RPMI7951 (cell line): ENCODE data around the gene C8A. TPM values are rescaled to one million over a fixed set of nuclear protein-coding genes. Genes with fewer than 3 reads are reported as not detected.

Experiments
- DNase-seq: peaks from one replicate; pipeline ENCODE4 v3.0.0-alpha.2; 2012; ENCODE audit warnings: low read depth
- total RNA-seq: library from RNA; depleted of rRNA; stranded (reverse); fragments of >200 nt; shearing (Covaris generic); gene quantifications from 2 replicates; pipeline ENCODE4 v1.2.3, GENCODE V29; 2014; rRNA removed

C8A gene
- total RNA-seq, 1 experiment from 2014 or later, result not detected

GRCh38 chr1:56967355-56967754 is 112.8 kb downstream of the C8A start:
- no peak for DNase-seq

Other genes starting within 250 kb of the C8A start
- 0.84 and 0.88 TPM in 2 replicates for gene PRKAA2, start 209.5 kb upstream of the C8A start, total RNA-seq
- not detected in 2 replicates for gene FYB2, start 35.4 kb upstream of the C8A start, total RNA-seq
- gene C8B, start 111.2 kb downstream of the C8A start, total RNA-seq, result not detected in 2 replicates